Amniotic stem cell (primary cell): ENCODE results near the gene FXYD3.
A peak's percentile ranks its signal among the peaks of the same experiment; 100 is the strongest.

Source experiments
- DNase-seq: peaks from one replicate; lab custom pipeline; 2025; lab: John Stamatoyannopoulos, UW

The FXYD3 gene

DNA sequence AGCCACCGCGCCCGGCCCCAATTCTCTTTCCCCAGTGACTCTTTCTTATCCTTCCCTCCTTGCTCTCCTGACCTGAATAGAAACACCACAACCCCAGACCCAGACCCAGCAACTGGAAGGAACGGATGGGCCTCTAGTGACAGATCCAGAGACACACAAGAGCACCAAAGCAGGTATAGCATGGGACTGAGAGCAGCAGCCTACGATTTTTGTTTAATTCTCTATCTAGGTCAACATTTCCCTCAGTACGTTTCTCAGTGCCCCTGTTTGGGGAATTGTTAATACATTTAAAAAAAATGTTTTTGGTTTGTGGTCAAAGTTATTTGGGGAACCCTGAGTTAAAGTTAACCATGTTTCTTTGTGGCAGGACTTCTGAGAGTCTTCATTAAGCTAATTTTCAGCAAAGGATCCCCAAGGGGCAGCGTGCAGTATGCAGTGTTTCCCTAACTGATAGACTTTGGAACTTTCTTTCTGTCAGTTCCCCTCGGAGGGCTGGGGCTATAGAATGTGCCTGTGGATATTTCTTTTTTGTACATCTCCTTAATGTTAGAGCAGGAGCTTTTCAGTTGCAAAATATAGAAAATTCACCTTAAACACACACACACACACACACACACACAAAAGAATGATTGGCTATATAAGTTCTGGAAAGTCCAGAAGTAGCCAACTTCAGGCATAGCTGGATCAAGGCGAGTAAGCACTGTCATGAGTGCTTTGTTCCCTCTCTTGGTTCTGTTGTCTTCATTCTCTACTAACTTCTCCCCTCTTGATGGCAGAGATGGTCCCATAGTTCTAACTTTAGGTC lies 45.2 kb downstream of the FXYD3 start:
- DNase-seq, result no peak

- DNase-seq, result no peak
Observed at GRCh38 chr19:35161434-35161743, 45.8 kb downstream of the FXYD3 start.

DNA sequence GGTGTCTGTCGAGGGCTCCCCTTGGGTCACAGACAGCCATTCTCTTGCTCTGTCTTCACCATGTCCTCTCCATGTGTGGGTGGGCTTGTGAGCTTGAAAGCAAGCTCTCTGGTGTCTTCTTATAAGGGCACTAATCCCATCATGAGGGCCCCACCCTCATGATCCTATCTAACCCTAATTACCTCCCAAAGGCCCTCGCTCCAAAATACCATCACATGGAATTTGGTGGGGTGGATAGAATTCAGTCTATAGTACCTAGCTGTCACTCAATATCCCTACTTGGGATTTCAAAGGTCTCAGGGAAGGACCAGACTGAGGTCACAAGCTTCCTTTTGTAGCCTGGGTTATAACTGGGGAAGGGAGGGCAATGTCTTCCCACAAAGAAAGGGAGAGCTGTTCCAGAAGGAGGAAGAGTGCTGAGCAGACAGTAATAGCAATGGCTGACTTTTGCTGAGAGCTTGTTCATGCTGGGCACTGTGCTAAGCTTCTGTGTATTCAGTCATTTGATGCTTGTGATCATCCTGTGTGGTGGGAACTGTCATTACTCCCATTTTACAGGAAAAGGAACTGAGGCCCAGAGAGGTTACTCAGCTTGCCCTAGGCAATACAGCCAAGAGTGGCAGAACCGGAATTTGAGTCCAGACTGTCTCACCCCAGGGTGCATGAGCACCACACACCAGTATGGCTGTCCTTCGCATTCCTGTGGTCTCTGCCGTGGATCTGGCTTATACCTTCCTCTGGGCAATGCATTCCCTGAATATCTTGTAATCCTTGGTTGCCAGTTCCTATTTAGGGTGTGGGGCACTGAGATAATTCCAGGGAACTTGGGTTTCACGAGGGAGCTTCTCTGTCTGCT lies 47.1 kb downstream of the FXYD3 start:
- DNase-seq, result peak; percentile 37

- DNase-seq, result no peak
Observed at GRCh38 chr19:35164418-35164817, 48.8 kb downstream of the FXYD3 start.

DNA sequence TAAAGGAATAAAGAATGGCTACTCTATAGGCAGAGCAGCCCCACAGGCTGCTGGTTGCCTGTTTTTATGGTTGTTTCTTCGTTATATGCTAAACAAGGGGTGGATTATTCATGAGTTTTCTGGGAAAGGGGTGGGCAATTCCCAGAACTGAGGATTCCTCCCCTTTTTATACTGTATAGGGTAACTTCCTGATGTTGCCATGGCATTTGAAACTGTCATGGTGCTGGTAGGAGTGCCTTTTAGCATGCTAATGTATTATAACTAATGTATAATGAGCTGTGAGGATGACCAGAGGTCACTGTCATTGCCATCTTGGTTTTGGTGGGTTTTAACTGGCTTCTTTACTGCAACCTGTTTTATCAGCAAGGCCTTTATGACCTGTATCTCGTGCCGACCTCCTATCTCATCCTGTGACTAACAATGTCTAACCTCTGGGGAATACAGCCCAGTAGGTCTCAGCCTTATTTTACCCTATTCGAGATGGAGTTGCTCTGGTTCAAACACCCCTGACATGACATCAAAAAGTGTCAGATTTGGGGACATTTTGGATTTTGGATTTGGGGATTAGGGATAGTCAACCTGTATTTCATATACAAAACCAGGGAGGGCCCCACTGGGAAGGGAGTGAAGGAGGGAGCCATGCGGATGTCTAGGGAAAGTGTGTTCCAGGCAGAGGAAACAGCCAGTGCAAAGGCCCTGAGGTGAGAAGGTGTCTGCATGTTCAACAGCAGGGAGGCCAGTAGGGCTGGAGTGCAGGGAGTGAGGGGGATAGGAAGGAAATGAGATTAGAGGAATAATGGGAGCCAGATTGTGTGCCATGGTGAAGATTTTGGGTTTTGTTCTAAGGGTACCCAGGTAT lies 49.8 kb downstream of the FXYD3 start:
- DNase-seq, result no peak

DNA sequence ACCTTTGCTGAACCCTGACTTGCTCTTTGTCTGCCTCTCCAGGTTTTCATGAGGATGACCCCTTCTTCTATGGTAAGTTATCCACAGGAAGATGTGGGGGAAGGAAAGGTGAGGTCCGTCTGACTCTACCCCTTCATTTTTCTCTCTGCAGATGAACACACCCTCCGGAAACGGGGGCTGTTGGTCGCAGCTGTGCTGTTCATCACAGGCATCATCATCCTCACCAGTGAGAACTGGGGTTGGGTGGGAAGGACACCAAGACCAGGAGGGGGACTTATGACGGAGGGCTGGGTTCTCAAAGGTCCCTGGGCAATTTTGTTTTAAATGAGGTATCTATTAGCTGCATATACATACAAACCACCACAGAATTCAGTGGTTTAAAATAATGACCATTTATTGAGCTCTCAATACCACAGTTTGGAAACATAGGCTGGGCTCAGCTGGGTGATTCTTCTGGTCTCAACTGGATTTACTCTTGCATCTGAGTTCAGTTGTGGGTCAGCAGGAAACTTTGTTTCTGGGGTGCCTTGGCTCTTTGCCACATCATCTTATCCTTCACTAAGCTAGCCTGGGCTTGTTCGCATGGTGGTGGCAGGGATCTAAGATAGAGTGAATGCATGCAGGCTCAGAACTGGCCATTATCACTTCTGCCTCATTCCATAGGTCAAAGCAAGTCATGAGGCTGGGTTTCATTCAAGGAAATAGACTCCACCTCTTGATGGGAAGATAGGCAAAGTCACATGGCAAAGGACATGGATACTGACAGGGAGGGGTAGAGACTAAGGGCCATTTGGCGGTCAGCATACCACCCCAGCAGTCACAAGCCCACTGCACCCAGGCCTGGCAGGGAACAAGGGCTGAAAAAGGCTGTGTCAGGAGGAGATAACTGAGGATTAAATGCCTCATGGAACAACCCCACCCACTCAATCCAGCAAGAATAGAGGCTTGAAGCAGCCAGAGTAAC lies 50.8 kb downstream of the FXYD3 start:
- no peak for DNase-seq

DNA sequence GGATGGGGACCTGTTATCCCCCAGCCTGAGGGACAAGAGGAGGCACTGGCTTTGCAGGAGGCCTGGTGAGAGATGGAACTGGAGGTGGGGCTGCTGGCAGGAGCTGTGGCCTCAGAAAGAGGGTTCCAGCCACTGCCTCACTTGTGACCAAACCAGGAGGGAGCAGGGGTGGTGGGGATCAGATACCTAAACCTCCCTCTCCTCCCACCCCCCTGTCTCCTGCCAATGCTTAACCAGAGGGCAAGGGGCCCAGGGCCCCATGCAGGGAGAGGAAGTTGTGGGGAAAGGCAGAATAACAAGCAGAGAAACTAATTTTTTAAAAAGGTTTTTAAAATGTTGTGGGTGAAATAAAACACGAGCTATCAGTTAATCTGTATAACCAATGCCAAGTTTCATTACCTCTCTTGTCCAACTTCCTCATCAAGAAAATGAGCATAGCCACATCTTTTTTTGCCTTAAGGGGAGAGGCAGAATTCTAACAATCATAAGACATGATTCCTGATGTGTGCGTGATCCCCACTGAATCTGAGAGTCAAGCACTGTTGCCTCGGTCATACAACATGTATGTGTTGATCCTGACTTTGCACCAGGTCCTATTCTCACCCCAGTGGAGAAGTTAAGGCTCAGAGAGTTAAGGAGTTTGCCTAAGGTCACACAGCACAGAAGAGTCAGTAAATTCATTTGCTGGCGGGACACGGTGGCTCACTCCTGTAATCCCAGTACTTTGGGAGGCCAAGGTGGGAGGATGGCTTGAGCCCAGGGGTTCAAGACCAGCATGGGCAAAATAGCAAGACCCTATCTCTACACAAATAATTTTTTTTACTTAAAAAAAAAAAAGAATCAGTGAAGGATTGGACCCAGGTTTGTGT lies 51.9 kb downstream of the FXYD3 start:
- DNase-seq, result no peak

- DNase-seq, result no peak
Observed at GRCh38 chr19:35168196-35168595, 52.6 kb downstream of the FXYD3 start.

DNA sequence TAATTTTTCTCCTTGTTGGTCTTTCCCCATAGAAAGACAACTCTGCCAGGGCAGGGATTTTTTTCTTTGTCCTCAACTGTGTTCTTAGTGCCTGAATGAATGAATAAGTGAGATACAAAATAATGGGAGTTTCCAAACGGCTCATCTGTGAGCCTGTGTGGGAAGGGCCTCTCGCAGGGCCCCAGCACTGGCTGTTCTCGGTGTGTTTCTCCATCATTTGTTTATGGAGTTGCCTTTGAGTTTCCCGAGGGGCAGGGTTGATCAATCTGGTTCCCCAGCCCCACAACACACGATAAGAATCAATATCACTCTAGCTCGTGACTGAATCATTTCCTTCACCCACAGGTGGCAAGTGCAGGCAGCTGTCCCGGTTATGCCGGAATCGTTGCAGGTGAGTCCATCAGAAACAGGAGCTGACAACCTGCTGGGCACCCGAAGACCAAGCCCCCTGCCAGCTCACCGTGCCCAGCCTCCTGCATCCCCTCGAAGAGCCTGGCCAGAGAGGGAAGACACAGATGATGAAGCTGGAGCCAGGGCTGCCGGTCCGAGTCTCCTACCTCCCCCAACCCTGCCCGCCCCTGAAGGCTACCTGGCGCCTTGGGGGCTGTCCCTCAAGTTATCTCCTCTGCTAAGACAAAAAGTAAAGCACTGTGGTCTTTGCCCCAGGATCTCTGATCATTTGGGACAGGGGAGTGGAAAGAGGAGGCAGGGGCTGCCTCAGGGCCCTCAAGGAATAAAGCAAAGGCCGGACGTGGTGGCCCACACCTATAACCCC lies 53.8 kb downstream of the FXYD3 start:
- DNase-seq, result no peak

- no peak for DNase-seq
Observed at GRCh38 chr19:35170359-35171061, 54.9 kb downstream of the FXYD3 start.

GRCh38 chr19:35171730-35172129 lies 56.1 kb downstream of the FXYD3 start:
- no peak for DNase-seq
